Prostate gland (tissue), 1 donor: ENCODE data around the gene AURKB.

Experiments used
- POLR2A ChIP-seq: fragments of 450-650 bp; IDR thresholded peaks from one replicate; pipeline ENCODE4 v1.6.1; 2016; ENCODE audit warnings: antibody characterized with exemption, mild to moderate bottlenecking
- POLR2AphosphoS5 ChIP-seq: sonication (generic); formaldehyde crosslinking; IDR thresholded peaks from one replicate; pipeline ENCODE4 v1.6.1; 2017; ENCODE audit warnings: antibody characterized with exemption

- TF ChIP-seq POLR2AphosphoS5: no peak
- no peak for TF ChIP-seq POLR2A
These were observed 3.8 kb downstream of the AURKB start for GRCh38 chr17:8206536-8206935.
